GM21576 (cell line): ENCODE data around the gene NUP133.
A peak's percentile ranks its signal among the peaks of the same experiment; 100 is the strongest.
"Not testable (repeated sequence)": the region's sequence is repeated elsewhere in the genome, so short reads cannot be mapped to it uniquely, and the experiment has no call there.

Source experiments
- ATAC-seq: cut with Tn5 transposase; IDR thresholded peaks from one replicate; pipeline ENCODE4 v1.9.1; 2021; ENCODE audit warnings: mild to moderate bottlenecking, moderate library complexity; ENCODE audit not compliant: unreplicated experiment

Gene NUP133

GRCh38 chr1:229509576-229509975, 1.4 kb upstream of the NUP133 start:
- no peak for ATAC-seq

GRCh38 chr1:229508823-229509337, 739 bp upstream of the NUP133 start:
- ATAC-seq = peak; percentile 5

- peak; percentile 3 for ATAC-seq
These were observed 639 bp downstream of the NUP133 start for GRCh38 chr1:229507502-229507901.

GRCh38 chr1:229506633-229507032, 1.5 kb downstream of the NUP133 start:
- ATAC-seq = no peak

- no peak for ATAC-seq
These were observed 12.4 kb downstream of the NUP133 start for GRCh38 chr1:229495782-229496181.

GRCh38 chr1:229487181-229487580, 21.0 kb downstream of the NUP133 start:
- no peak for ATAC-seq

- ATAC-seq = no peak
These were observed 22.8 kb downstream of the NUP133 start for GRCh38 chr1:229485318-229485717.

- ATAC-seq = no peak
These were observed 25.6 kb downstream of the NUP133 start for GRCh38 chr1:229482511-229482910.

GRCh38 chr1:229480495-229480894, 27.6 kb downstream of the NUP133 start:
- ATAC-seq = no peak

- peak; percentile 73 for ATAC-seq
These were observed 28.3 kb downstream of the NUP133 start for GRCh38 chr1:229479660-229480399.

- peak; percentile 82 for ATAC-seq
These were observed 29.3 kb downstream of the NUP133 start for GRCh38 chr1:229478852-229479251.

- ATAC-seq = not testable (repeated sequence)
These were observed 32.3 kb downstream of the NUP133 start for GRCh38 chr1:229475859-229476258.

GRCh38 chr1:229474509-229474908, 33.6 kb downstream of the NUP133 start:
- ATAC-seq = no peak

GRCh38 chr1:229471175-229471574, 37.0 kb downstream of the NUP133 start:
- ATAC-seq = no peak

- no peak for ATAC-seq
These were observed 37.6 kb downstream of the NUP133 start for GRCh38 chr1:229470406-229471043.

- no peak for ATAC-seq
These were observed 41.3 kb downstream of the NUP133 start for GRCh38 chr1:229466887-229467286.

GRCh38 chr1:229464672-229465071, 43.5 kb downstream of the NUP133 start:
- ATAC-seq = no peak

GRCh38 chr1:229461032-229461668, 47.0 kb downstream of the NUP133 start:
- no peak for ATAC-seq

GRCh38 chr1:229459815-229460214, 48.3 kb downstream of the NUP133 start:
- no peak for ATAC-seq

- no peak for ATAC-seq
These were observed 50.7 kb downstream of the NUP133 start for GRCh38 chr1:229457436-229457835.

GRCh38 chr1:229456016-229456415, 52.1 kb downstream of the NUP133 start:
- ATAC-seq = no peak

- ATAC-seq = no peak
These were observed 54.1 kb downstream of the NUP133 start for GRCh38 chr1:229454056-229454455.
